A673 (cell line): ENCODE measurements around the gene CDCP2. TPM values are rescaled to one million over a fixed set of nuclear protein-coding genes. Genes with fewer than 3 reads are reported as not detected.
A peak's percentile ranks its signal among the peaks of the same experiment; 100 is the strongest.

ENCODE experiments used
- Bru-seq: library from RNA; stranded (reverse); fragments of 400-500 nt; gene quantifications from one replicate; lab custom pipeline; 2021; lab: Mats Ljungman, UMichigan
- BruChase-seq, 2 experiments: library from RNA; stranded (reverse); fragments of 400-500 nt; gene quantifications; one replicate each; lab custom pipeline; 2021; lab: Mats Ljungman, UMichigan
- BruUV-seq: library from RNA; stranded (reverse); fragments of 400-500 nt; replicated peaks from 2 replicates; lab custom pipeline; 2021; lab: Mats Ljungman, UMichigan
- CTCF ChIA-PET: fragments of 300-600 bp; sonication (Branson Sonifier 250); formaldehyde crosslinking; loops from one replicate; lab custom pipeline; 2022; ENCODE audit warnings: antibody characterized with exemption; lab: Charles Lee
- POLR2A ChIA-PET: fragments of 300-600 bp; sonication (Branson Sonifier 250); formaldehyde crosslinking; loops from one replicate; lab custom pipeline; 2022; ENCODE audit warnings: antibody characterized with exemption; ENCODE audit not compliant: low non-redundant PET; lab: Charles Lee
- DNase-seq: peaks from one replicate; pipeline ENCODE4 v3.0.0-alpha.2; 2015; ENCODE audit warnings: low spot score
- H3K27ac ChIP-seq: fragments of 200-600 bp; sonication (generic); 2 replicates; pipeline ENCODE4 v1.5.1; 2016; ENCODE audit warnings: mixed run types, low read depth, mild to moderate bottlenecking, mixed read lengths, antibody characterized with exemption, low read length; ENCODE audit not compliant: poor library complexity, severe bottlenecking
- H3K27me3 ChIP-seq: fragments of 200-600 bp; sonication (generic); replicated peaks from 2 replicates; pipeline ENCODE4 v1.6.1; 2017; ENCODE audit warnings: mixed run types, low read depth, mild to moderate bottlenecking, mixed read lengths, antibody characterized with exemption, low read length; ENCODE audit not compliant: insufficient read depth, poor library complexity
- H3K36me3 ChIP-seq: fragments of 200-600 bp; sonication (generic); 2 replicates; pipeline ENCODE4 v1.6.1; 2016; ENCODE audit warnings: mixed run types, mild to moderate bottlenecking, mixed read lengths, antibody characterized with exemption, low read length; ENCODE audit not compliant: insufficient read depth, poor library complexity, severe bottlenecking
- H3K4me1 ChIP-seq: fragments of 200-600 bp; sonication (generic); 2 replicates; pipeline ENCODE4 v1.6.1; 2017; ENCODE audit warnings: mixed run types, mild to moderate bottlenecking, mixed read lengths, antibody characterized with exemption, low read length; ENCODE audit not compliant: insufficient read depth, poor library complexity, severe bottlenecking
- H3K4me3 ChIP-seq: fragments of 200-600 bp; sonication (generic); 2 replicates; pipeline ENCODE4 v1.5.1; 2016; ENCODE audit warnings: low read depth, mixed run types, mild to moderate bottlenecking, mixed read lengths, low read length; ENCODE audit not compliant: poor library complexity, severe bottlenecking
- H3K9me3 ChIP-seq: fragments of 200-600 bp; sonication (generic); 2 replicates; pipeline ENCODE4 v1.6.1; 2016; ENCODE audit warnings: mixed run types, low read depth, mild to moderate bottlenecking, mixed read lengths, antibody characterized with exemption, low read length; ENCODE audit not compliant: poor library complexity, severe bottlenecking
- EZH2 ChIP-seq: fragments of 200-600 bp; sonication (generic); IDR thresholded peaks from 2 replicates; pipeline ENCODE4 v1.6.1; 2017; ENCODE audit warnings: borderline replicate concordance, low read depth, mild to moderate bottlenecking, mixed read lengths, antibody characterized with exemption, low read length; ENCODE audit not compliant: poor library complexity, severe bottlenecking
- intact Hi-C: fragments of 100-400 bp; cut with micrococcal nuclease; formaldehyde crosslinking; loops from one replicate; pipeline ENCODE4 v1.10.0; 2022; ENCODE audit not compliant: unreplicated experiment
- long read RNA-seq: library from polyadenylated mRNA; stranded (forward); transcript quantifications from one replicate; pipeline ENCODE4 v2.0.0, GENCODE V29; 2022
- total RNA-seq: library from RNA; stranded (reverse); gene quantifications from 2 replicates; pipeline ENCODE4 v1.2.3, GENCODE V29; 2021
- TF ChIP-seq, protein P1 (sequence below): fragments of 300-800, 200-600 bp; sonication (generic); conservative IDR thresholded peaks from 2 replicates; pipeline ENCODE4 v1.5.1; 2017; ENCODE audit warnings: low read depth, mild to moderate bottlenecking, antibody characterized with exemption, low read length, moderate library complexity, mixed read lengths

The CDCP2 gene
- not detected in 2 replicates for total RNA-seq
- Bru-seq, nascent RNA, result not detected
- percentile 28 among the genes with signal in this experiment for BruChase-seq, experiment 1, labeled RNA remaining after a 2-hour chase
- BruChase-seq, experiment 2, labeled RNA remaining after a 6-hour chase, result percentile 28 among the genes with signal in this experiment
- long read RNA-seq, result 0 reads

DNA sequence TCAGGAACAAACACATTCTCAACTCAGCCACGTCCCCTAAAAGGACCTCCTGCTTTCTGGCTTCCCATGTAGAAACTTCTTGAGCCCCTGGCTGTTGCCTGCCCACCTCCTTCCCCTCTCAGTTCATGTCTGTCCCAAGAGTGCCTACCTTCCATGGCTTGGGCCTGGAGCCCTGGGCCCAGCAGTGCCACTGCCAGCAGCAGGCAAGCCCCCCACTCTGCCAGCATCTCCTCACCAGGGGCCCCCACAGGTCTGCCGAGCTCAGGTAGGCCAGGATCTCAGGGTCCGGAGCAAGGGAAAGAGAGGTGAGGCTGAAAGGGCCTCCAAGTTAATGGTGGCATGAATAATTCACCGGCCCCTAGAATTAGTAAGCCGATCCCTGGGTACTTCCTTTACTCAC, at the start of gene CDCP2:
Gene CDCP2 (minus strand): TSS at position 305 of the 400 bp plus-strand sequence. CDS start 78 bp downstream, at position 227.
- POLR2A ChIA-PET, result no interaction called here

DNA sequence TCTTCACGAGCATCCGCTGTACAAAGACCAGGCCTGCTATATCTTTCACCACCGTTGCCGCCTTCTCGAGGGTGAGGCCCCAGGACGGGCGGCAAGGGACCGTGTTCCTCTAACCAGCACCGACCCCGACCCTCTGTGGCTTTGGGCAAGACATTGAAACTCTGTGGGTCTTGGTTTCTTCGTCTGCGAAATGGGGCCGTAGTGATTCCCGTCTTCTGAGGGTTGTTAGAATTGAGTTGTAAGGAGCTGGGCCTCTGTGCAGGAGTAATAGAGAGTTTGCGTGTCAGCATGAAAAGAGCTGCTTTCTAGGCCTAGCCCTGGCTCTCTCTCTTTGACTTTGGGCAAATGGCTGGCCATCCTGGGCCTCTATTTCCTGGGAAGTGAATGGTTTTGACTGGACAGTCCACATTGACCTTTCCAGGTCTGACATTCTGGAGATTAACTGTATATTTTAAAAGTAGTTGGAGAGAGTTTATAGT, 47.8 kb upstream of the CDCP2 start:
- ChIA-PET POLR2A (no interaction called here), CTCF (no interaction called here)
- Histone ChIP-seq H3K36me3 (peaks cover 3% of the 10 kb centered on the region), H3K4me1 (no peaks in the 10 kb centered on the region), H3K4me3 (peak overlapping the region; percentile 85), H3K27me3 (no peaks in the 10 kb centered on the region), H3K9me3 (no peaks in the 10 kb centered on the region), H3K27ac (peak overlapping the region; percentile 71)
- intact Hi-C loops, result loop anchor here (10.0 kb wide), 1 partner anchor 126 kb away; no protein-coding TSS in a partner anchor
- TF ChIP-seq, protein P1, sequence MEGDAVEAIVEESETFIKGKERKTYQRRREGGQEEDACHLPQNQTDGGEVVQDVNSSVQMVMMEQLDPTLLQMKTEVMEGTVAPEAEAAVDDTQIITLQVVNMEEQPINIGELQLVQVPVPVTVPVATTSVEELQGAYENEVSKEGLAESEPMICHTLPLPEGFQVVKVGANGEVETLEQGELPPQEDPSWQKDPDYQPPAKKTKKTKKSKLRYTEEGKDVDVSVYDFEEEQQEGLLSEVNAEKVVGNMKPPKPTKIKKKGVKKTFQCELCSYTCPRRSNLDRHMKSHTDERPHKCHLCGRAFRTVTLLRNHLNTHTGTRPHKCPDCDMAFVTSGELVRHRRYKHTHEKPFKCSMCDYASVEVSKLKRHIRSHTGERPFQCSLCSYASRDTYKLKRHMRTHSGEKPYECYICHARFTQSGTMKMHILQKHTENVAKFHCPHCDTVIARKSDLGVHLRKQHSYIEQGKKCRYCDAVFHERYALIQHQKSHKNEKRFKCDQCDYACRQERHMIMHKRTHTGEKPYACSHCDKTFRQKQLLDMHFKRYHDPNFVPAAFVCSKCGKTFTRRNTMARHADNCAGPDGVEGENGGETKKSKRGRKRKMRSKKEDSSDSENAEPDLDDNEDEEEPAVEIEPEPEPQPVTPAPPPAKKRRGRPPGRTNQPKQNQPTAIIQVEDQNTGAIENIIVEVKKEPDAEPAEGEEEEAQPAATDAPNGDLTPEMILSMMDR, result no peak
- no peak for TF ChIP-seq EZH2
- BruUV-seq, result TSS peak; percentile 61
- no peak for DNase-seq

More for the DNA sequence above, at the start of gene CDCP2:
- intact Hi-C loops, result no loop called here
- Histone ChIP-seq H3K27me3 (no peaks in the 10 kb centered on the region), H3K4me3 (no peak within 1 kb of the TSS), H3K9me3 (no peaks in the 10 kb centered on the region), H3K4me1 (no peaks in the 10 kb centered on the region), H3K36me3 (no peaks in the 10 kb centered on the region), H3K27ac (peak within 1 kb of the TSS; percentile 59)
- no peak for TF ChIP-seq EZH2
- TF ChIP-seq, protein P1, result no peak
- no TSS peak for BruUV-seq
- CTCF ChIA-PET, result no interaction called here
- no peak for DNase-seq

DNA sequence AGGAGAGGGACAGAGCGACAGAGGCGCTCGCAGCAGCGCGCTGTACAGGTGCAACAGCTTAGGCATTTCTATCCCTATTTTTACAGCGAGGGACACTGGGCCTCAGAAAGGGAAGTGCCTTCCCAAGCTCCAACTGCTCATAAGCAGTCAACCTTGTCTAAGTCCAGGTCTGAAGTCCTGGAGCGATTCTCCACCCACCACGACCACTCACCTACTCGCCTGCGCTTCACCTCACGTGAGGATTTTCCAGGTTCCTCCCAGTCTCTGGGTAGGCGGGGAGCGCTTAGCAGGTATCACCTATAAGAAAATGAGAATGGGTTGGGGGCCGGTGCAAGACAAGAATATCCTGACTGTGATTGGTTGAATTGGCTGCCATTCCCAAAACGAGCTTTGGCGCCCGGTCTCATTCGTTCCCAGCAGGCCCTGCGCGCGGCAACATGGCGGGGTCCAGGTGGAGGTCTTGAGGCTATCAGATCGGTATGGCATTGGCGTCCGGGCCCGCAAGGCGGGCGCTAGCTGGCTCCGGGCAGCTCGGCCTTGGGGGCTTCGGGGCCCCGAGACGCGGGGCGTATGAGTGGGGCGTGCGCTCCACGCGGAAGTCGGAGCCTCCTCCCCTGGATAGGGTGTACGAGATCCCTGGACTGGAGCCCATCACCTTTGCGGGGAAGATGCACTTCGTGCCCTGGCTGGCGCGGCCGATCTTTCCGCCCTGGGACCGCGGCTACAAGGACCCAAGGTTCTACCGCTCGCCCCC, 47.1 kb upstream of the CDCP2 start, which contains the start of the genes CYB5RL and MRPL37:
Gene CYB5RL (minus strand): TSS at position 266 of the 754 bp plus-strand sequence. CDS start 4,414 bp downstream, outside the sequence.
Gene MRPL37 (plus strand): TSS at position 403 of the 754 bp plus-strand sequence. CDS start 77 bp downstream, at position 480.
- H3K27me3 ChIP-seq, result no peaks in the 10 kb centered on the region
- H3K9me3 ChIP-seq, result no peaks in the 10 kb centered on the region
- CTCF ChIA-PET, result no interaction called here
- intact Hi-C loops, result loop anchor here (10.0 kb wide), 1 partner anchor 125 kb away; no protein-coding TSS in a partner anchor
- no peak for TF ChIP-seq EZH2
- TF ChIP-seq, protein P1, result no peak
- H3K4me1 ChIP-seq, result no peaks in the 10 kb centered on the region
- peak within 1 kb of the TSS; percentile 85 for H3K4me3 ChIP-seq
- peaks cover under 1% of the 10 kb centered on the region for H3K36me3 ChIP-seq
- BruUV-seq, result no TSS peak
- POLR2A ChIA-PET, result interaction anchor here (0.6 kb wide), 1 partner anchor 24 kb away, joined by 3 read pairs; no protein-coding TSS in a partner anchor
- peak within 1 kb of the TSS; percentile 71 for H3K27ac ChIP-seq
- peak; percentile 89 for DNase-seq
